OCI-LY3 (cell line): ENCODE measurements around the gene MICU1.

Source experiments
- CTCF ChIP-seq: fragments of 200-600, 300-600 bp; sonication (generic); IDR thresholded peaks from 2 replicates; pipeline ENCODE4 v1.5.1; 2014; ENCODE audit warnings: antibody characterized with exemption, low read length, low read depth
- EZH2phosphoT487 ChIP-seq: fragments of 200-600 bp; shearing (Covaris generic); IDR thresholded peaks from 2 replicates; pipeline ENCODE4 v1.6.1; 2018; ENCODE audit warnings: antibody characterized with exemption, mixed run types, low read depth

GRCh38 chr10:72487521-72487920 lies 138.4 kb downstream of the MICU1 start:
- TF ChIP-seq CTCF (no peak), EZH2phosphoT487 (no peak)
